GM18505 (cell line): ENCODE measurements around the gene FGF14.

Experiments used
- ATAC-seq: cut with Tn5 transposase; IDR thresholded peaks from one replicate; pipeline ENCODE4 v1.9.1; 2021; ENCODE audit not compliant: unreplicated experiment
- POLR2A ChIP-seq: IDR thresholded peaks from 4 replicates; pipeline ENCODE4 v1.6.1; 2011; ENCODE audit warnings: borderline replicate concordance; ENCODE audit not compliant: insufficient read depth, insufficient read length; ENCODE audit errors: extremely low read depth

Gene FGF14

GRCh38 chr13:101736566-101736965 lies 665.3 kb downstream of the FGF14 start:
- no peak for TF ChIP-seq POLR2A
- ATAC-seq = no peak

GRCh38 chr13:101730420-101731000 lies 671.3 kb downstream of the FGF14 start:
- TF ChIP-seq POLR2A = no peak
- ATAC-seq = no peak

- no peak for TF ChIP-seq POLR2A
- no peak for ATAC-seq
These were observed 673.2 kb downstream of the FGF14 start for GRCh38 chr13:101728615-101729014.

- no peak for ATAC-seq
- TF ChIP-seq POLR2A = no peak
These were observed 673.8 kb downstream of the FGF14 start for GRCh38 chr13:101728021-101728420.

- ATAC-seq = no peak
- TF ChIP-seq POLR2A = no peak
These were observed 674.7 kb downstream of the FGF14 start for GRCh38 chr13:101727118-101727517.

- no peak for ATAC-seq
- no peak for TF ChIP-seq POLR2A
These were observed 675.2 kb downstream of the FGF14 start for GRCh38 chr13:101726681-101727080.

- no peak for ATAC-seq
- no peak for TF ChIP-seq POLR2A
These were observed 683.4 kb downstream of the FGF14 start for GRCh38 chr13:101718496-101718895.

- ATAC-seq = no peak
- TF ChIP-seq POLR2A = no peak
These were observed 684.5 kb downstream of the FGF14 start for GRCh38 chr13:101717353-101717752.

- TF ChIP-seq POLR2A = no peak
- ATAC-seq = no peak
These were observed 687.7 kb downstream of the FGF14 start for GRCh38 chr13:101714195-101714594.

- TF ChIP-seq POLR2A = no peak
- ATAC-seq = no peak
These were observed 689.9 kb downstream of the FGF14 start for GRCh38 chr13:101712026-101712348.

GRCh38 chr13:101711307-101712025 lies 690.4 kb downstream of the FGF14 start:
- ATAC-seq = no peak
- no peak for TF ChIP-seq POLR2A

GRCh38 chr13:101709952-101710351 lies 691.9 kb downstream of the FGF14 start:
- ATAC-seq = no peak
- no peak for TF ChIP-seq POLR2A

GRCh38 chr13:101708115-101708514 lies 693.7 kb downstream of the FGF14 start:
- no peak for TF ChIP-seq POLR2A
- no peak for ATAC-seq

GRCh38 chr13:101707659-101708058 lies 694.2 kb downstream of the FGF14 start:
- no peak for TF ChIP-seq POLR2A
- ATAC-seq = no peak
